HG03571 (cell line): ENCODE data around the gene EIF1AD.

Experiments
- ATAC-seq: cut with Tn5 transposase; IDR thresholded peaks from one replicate; pipeline ENCODE4 v1.9.1; 2021; ENCODE audit not compliant: unreplicated experiment

EIF1AD gene

GRCh38 chr11:66006134-66006890 is 4.4 kb upstream of the EIF1AD start:
- no peak for ATAC-seq

- ATAC-seq = no peak
Measured at GRCh38 chr11:66004186-66004585, 2.2 kb upstream of the EIF1AD start.

- ATAC-seq = no peak
Measured at GRCh38 chr11:66003291-66003690, 1.3 kb upstream of the EIF1AD start.

GRCh38 chr11:66002648-66003225 is 780 bp upstream of the EIF1AD start:
- peak; percentile 39 for ATAC-seq

GRCh38 chr11:65997286-65997685 is 4.7 kb downstream of the EIF1AD start:
- no peak for ATAC-seq

- ATAC-seq = no peak
Measured at GRCh38 chr11:65992056-65992455, 9.9 kb downstream of the EIF1AD start.

- peak; percentile 88 for ATAC-seq
Measured at GRCh38 chr11:65988791-65989592, 13.0 kb downstream of the EIF1AD start.

GRCh38 chr11:65987336-65987735 is 14.6 kb downstream of the EIF1AD start:
- no peak for ATAC-seq

GRCh38 chr11:65983589-65983987 is 18.4 kb downstream of the EIF1AD start:
- no peak for ATAC-seq

- ATAC-seq = no peak
Measured at GRCh38 chr11:65982824-65983588, 19.0 kb downstream of the EIF1AD start.

- ATAC-seq = no peak
Measured at GRCh38 chr11:65981972-65982823, 19.8 kb downstream of the EIF1AD start.

- no peak for ATAC-seq
Measured at GRCh38 chr11:65981101-65981740, 20.7 kb downstream of the EIF1AD start.

- no peak for ATAC-seq
Measured at GRCh38 chr11:65979261-65979759, 22.6 kb downstream of the EIF1AD start.

- no peak for ATAC-seq
Measured at GRCh38 chr11:65978391-65979238, 23.3 kb downstream of the EIF1AD start.

- no peak for ATAC-seq
Measured at GRCh38 chr11:65977621-65978390, 24.2 kb downstream of the EIF1AD start.

- ATAC-seq = no peak
Measured at GRCh38 chr11:65976216-65977176, 25.5 kb downstream of the EIF1AD start.

- no peak for ATAC-seq
Measured at GRCh38 chr11:65975771-65976170, 26.2 kb downstream of the EIF1AD start.
